ENCODE data around the gene DNMBP.
"Not testable (repeated sequence)": the region's sequence is repeated elsewhere in the genome, so short reads cannot be mapped to it uniquely, and the experiment has no call there.

The DNMBP gene

GRCh38 chr10:99958302-99958701 is 51.4 kb downstream of the DNMBP start:
- no peak for DNase-seq (ENCODE audit: low spot score)

GRCh38 chr10:99953510-99953909 is 56.2 kb downstream of the DNMBP start:
- not testable (repeated sequence) for DNase-seq (ENCODE audit: low spot score)

- no peak for DNase-seq (ENCODE audit: low spot score)
Measured at GRCh38 chr10:99952799-99953198, 56.9 kb downstream of the DNMBP start.

- not testable (repeated sequence) for DNase-seq (ENCODE audit: low spot score)
Measured at GRCh38 chr10:99946051-99946450, 63.7 kb downstream of the DNMBP start.

- DNase-seq (ENCODE audit: low spot score) = no peak
Measured at GRCh38 chr10:99945263-99945662, 64.5 kb downstream of the DNMBP start.

GRCh38 chr10:99944860-99945259 is 64.9 kb downstream of the DNMBP start:
- DNase-seq (ENCODE audit: low spot score) = no peak

GRCh38 chr10:99943908-99944307 is 65.8 kb downstream of the DNMBP start:
- DNase-seq (ENCODE audit: low spot score) = no peak

- DNase-seq (ENCODE audit: low spot score) = no peak
Measured at GRCh38 chr10:99941942-99942820, 67.6 kb downstream of the DNMBP start.

GRCh38 chr10:99938563-99938962 is 71.2 kb downstream of the DNMBP start:
- DNase-seq (ENCODE audit: low spot score) = no peak

- DNase-seq (ENCODE audit: low spot score) = no peak
Measured at GRCh38 chr10:99937630-99938029, 72.1 kb downstream of the DNMBP start.

- DNase-seq (ENCODE audit: low spot score) = not testable (repeated sequence)
Measured at GRCh38 chr10:99932203-99932957, 77.4 kb downstream of the DNMBP start.

- peak; percentile 75 for DNase-seq (ENCODE audit: low spot score)
Measured at GRCh38 chr10:99930731-99931550, 78.8 kb downstream of the DNMBP start.

GRCh38 chr10:99929360-99929759 is 80.4 kb downstream of the DNMBP start:
- no peak for DNase-seq (ENCODE audit: low spot score)

GRCh38 chr10:99927721-99928280 is 81.9 kb downstream of the DNMBP start:
- DNase-seq (ENCODE audit: low spot score) = no peak

- no peak for DNase-seq (ENCODE audit: low spot score)
Measured at GRCh38 chr10:99926925-99927720, 82.6 kb downstream of the DNMBP start.

- DNase-seq (ENCODE audit: low spot score) = no peak
Measured at GRCh38 chr10:99924451-99925255, 85.1 kb downstream of the DNMBP start.

GRCh38 chr10:99921948-99922347 is 87.8 kb downstream of the DNMBP start:
- no peak for DNase-seq (ENCODE audit: low spot score)

- no peak for DNase-seq (ENCODE audit: low spot score)
Measured at GRCh38 chr10:99920901-99921300, 88.8 kb downstream of the DNMBP start.

- DNase-seq (ENCODE audit: low spot score) = no peak
Measured at GRCh38 chr10:99920486-99920885, 89.3 kb downstream of the DNMBP start.
